KG1 (cell line): ENCODE results near the gene GAREM1.

Experiments used
- DNase-seq: peaks from one replicate; lab custom pipeline; 2025; lab: John Stamatoyannopoulos, UW

GAREM1 gene

GRCh38 chr18:32289483-32290075, 181.1 kb downstream of the GAREM1 start:
- DNase-seq = peak; percentile 75

DNA sequence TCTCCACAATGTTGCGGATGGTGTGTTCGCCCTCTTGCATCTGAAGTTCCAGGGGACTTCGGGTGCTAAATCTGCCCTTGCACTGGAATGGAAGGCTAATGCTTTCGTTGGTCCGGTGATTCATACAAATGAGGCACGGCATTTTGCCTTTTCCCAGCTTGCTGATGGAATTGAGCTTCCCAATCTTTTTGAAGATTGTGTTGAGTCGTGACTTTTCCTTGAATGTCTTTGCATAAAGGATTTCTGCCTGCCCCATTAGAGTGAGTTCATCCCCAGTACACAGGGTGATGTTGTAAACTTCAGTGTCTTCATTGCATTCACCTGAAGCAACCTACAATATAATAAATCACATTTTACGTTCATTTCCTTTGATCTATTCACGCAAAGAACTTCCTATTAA, 182.8 kb downstream of the GAREM1 start:
- DNase-seq = no peak

DNA sequence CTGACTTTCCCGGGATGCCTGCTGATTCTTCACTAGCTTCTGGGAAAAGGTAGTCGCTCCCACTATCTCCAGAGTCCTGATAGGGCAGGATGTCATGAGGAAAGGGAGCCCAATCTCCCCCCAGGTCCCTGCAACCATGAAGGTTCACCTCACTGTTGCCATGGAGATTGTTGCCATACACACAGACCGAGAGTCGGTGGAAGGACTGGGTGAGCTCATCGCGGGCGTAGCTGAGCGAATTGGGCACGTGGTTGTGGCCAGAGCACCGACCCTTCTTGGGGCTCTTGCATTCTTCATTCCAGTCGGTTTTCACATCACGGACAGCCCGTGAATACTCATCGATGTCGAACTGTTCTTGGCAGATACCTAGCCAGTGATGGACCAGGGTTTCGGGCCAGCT, 183.4 kb downstream of the GAREM1 start:
- DNase-seq = no peak

DNA sequence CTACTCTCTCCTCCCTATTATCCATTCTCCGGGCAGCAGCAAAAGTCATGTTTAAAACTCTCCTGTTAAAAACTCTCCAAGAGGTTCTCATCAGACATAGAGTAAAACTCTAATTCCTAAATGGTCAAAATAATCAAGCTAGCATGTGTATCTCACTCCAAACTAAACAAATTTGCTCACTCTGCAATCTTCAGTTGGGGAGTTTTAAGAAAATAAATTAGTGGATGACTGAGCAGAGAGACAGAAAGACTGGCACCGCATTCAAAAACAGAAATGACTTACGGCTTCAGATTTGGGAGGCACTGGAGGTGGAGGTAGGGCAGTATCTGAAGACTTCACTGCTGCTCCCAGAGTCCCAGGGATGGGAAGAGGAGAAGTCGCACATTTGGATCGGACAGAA, 183.9 kb downstream of the GAREM1 start:
- no peak for DNase-seq

DNA sequence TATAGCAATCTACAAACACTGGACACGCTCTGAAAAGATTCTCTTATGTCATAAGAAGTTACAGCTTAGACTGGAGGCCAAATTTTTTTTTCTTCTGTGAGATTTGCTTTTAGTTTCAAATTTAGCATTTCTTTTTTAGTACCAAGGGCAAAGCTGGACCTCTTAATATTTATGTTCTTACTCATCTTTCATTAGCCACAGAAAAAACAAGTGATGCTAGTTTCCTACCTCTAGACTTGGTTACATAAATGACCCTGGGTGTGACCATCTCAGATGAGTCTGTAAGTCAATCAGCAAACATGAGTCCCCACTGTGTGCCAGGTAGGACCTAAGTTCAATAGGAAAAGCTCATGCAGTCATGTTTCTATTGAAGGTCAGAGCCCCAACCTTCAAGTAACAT, 186.4 kb downstream of the GAREM1 start:
- no peak for DNase-seq

GRCh38 chr18:32280911-32281310, 189.8 kb downstream of the GAREM1 start:
- DNase-seq = no peak

GRCh38 chr18:32280188-32280783, 190.4 kb downstream of the GAREM1 start:
- no peak for DNase-seq

DNA sequence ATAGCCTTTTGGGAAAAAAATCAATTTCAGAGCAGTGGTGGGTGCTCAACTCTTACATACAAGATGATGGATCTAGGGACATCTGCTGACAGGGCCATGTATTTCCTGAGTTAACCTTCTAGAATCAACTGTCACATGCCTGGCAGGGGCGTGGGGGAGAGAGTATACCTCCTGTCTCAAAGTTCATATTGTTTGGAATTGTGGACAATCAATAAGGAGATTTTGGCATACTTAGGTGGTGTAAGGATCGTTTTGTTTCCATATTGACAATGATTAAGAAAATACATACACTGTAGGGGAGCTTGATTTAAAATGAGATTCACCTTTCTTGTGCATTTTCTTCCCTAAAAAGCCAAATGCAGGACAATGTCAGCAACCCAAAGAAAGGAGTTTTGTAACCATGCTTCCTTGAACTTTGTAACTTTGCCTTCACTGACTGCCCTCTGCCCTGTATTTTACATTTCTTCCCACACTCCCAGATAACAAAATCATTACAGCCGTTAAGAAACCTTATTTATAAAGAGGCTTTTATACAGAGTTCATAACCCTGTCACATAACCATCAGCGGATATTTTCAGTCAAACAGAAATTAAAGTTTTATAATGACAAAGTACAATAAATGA, 192.4 kb downstream of the GAREM1 start:
- DNase-seq = no peak

DNA sequence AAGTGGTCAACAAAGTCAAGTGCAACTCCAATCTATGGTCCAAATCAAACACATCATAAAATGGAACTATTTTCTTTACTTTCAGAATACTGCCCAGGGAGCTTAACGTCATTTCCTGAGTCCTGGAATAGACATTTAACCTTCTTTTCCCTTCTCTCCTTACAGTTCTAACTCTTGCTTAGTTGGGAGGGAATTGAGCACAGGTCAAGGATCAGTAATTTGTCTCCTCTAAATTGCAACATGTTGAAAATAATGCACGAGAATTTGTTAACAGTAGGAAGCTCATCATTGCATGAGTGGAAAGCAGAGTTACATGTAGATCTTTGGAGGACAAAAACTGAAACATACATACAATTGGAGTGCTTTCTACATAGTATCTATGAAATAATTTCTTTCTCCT, 193.1 kb downstream of the GAREM1 start:
- DNase-seq = no peak

DNA sequence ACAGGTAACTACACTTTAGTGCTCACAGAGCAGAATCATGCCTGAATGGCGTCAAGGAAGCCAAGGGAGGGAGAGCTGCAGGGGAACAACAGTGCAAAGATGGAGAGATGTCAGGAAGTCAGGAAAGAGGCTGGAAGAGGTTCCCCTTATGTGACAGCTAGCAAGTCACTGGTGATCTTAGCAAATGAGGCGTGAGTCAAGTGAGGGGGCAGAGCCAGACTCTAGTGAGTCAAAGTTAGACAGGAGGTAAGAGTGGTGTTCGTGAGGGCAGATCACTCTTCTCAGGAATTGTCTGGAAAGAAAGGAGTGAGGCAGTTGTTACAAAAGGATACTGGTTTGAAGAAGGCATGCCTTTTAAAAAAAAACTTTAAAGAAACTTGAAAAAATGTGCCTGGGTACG, 193.8 kb downstream of the GAREM1 start:
- DNase-seq = no peak

DNA sequence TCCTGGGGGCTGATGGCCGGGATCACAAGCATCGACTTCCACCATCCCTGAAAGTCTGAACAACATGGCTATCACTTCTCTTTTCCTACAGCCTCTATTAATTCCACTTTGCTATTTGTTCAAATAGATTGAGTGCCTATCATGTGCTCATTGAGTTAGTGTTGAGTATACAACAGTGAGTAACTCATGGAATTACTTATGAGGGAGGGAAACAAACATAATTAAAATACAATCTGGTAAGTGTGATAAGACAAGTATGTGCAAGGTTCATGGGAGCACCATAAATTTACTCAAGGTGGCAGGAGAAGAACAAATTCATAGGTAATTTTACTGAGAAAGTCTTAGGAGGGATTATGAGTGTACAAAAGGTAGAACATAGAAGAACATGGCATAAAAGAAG, 194.4 kb downstream of the GAREM1 start:
- no peak for DNase-seq

DNA sequence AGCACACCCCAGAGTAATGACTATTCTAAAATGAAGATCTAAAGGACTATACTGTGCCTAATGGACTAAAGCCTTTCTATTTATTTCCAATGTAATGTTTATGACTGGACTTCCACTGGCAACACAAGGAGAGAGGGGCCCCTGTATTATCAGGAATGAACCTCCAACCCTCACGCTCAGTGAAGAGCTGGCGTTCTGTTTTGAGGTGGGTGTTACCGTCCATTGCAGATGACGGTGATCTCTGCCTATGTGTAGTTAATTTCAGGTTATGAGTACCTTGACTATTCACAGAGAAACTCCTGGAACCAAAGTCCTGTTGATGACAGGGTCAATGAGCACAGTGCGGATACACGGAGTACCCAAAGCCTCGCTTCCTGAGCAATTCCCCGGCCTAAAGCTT, 195.5 kb downstream of the GAREM1 start:
- no peak for DNase-seq

- DNase-seq = no peak
Observed at GRCh38 chr18:32274307-32274706, 196.4 kb downstream of the GAREM1 start.

DNA sequence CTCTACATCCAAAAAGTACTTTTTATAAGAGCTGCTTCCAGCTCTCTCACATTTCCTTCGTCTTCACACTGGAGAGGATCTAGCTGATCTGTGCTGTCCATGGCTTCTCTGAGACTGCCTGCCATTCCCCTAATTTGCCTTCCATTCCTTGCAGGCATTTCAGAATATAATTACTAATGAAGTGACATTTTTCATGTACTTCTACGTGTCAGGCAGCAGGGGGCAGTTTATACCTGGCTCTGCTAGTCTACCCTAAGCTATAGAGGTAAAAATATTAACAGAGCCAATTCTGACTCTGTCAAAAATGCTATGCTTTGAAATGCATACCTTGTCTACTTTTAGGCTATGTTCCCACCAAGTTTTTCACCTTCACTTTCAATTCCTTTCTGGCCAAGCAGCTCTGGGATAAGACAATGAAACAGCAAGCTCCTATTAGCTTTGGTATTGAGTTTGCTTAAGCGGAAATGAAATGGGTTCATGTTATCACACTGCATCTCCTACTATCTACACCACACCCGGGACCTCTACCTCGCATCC, 198.9 kb downstream of the GAREM1 start:
- DNase-seq = no peak

GRCh38 chr18:32270341-32270740, 200.3 kb downstream of the GAREM1 start:
- no peak for DNase-seq

- no peak for DNase-seq
Observed at GRCh38 chr18:32267463-32267862, 203.2 kb downstream of the GAREM1 start.

- no peak for DNase-seq
Observed at GRCh38 chr18:32264401-32264800, 206.3 kb downstream of the GAREM1 start.

DNA sequence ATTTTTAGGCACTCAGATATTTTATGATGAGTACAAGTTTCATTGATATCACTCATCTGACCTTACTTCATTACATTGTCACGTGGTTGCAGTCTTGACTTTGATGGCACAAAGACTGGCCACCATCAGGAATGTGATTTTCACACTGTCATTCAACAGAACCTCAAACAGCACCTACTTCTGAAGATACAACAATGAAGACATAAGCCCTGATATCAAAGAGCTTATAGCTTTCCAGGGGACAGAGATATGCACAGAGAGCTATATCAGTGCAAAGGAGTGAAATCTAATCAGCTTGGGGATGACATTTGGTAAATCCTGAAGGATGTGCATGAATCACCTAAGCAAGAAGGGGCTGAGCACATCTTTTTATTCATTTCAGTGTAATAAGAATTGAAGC, 208.6 kb downstream of the GAREM1 start:
- no peak for DNase-seq

DNA sequence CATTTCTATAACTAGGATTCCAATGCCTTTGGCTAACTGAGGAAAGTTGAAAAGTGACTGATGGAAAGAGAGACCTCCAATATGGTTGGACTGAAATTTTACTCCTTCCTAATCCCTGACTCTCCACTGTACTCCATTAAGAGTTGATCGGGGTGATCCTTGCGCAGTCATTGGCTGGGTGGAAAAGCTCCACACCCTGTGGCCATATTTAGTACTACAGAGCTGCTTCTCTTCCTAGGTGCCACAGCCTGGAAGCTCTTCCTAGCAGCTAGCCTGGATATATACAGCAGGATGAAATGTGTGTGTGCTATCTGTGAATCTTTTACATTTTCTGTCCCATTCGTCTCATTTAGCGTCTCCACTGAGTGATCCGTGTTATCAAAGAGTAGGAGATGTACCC, 209.7 kb downstream of the GAREM1 start:
- no peak for DNase-seq

DNA sequence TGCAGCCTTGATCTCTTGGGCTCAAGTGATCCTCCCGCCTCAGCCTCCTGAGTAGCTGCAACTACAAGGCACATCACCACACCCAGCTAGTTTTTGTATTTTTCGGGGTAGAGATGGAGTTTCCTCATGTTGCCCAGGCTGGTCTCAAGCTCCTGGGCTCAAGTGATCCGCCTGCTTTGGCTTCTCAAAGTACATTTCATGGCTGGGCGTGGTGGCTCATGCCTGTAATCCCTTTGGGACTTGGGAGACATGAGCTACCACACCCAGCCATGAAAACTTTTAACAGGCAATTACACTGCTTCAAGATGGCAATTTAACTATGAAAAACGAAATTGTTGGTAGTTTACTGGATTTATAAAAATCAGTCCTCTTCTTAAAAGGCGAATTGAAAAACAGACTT, 211.1 kb downstream of the GAREM1 start:
- no peak for DNase-seq

DNA sequence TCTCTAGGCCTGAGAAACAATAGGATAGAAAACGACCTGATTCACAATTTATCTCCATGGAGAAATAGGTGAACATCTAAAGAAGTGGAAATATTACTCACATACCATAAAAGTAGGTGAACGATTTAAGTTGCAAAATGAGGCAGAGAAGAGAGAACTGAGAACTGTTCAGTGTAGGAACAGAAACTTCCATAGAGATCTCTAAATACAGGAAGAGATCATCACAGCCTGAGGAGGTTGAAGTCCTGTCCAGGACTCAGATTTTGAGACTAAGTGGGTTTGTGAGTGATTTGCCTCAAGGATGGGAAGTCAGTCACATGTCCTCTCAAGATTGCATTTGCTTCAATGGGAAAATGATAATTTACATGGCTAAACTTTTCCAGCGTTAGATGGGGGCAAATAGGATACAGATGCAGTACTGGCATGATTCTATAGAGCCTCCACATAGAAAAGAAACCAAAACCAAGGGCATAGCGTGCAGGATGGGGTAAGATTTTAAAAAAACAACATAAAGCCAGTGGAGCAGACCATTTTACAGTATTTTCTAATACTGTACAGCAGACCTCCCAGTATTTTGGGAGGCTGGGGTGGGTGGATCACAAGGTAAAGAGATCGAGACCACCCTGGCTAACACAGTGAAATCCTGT, 212.0 kb downstream of the GAREM1 start:
- DNase-seq = no peak

DNA sequence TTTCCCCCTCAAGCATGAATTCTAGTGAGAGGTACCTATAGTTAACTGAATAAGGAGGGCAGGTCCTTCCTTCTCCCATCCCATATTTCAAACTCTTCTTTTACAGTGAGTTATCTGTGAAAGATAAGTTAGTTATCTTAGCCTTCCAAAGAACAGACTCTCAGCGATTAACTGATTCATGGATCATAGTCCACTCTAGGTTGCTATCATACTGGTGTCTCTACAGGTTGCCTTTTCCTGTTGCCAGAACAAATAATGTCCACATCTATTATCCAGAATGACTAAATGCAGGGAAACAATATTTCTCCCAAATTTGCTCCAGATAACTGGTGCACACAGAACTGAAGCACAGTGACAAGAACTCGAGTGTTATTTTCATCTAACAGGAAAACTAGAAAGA, 212.5 kb downstream of the GAREM1 start:
- DNase-seq = no peak
